NCI-H1092 treated with DMSO at 0.1 percent for 48 hours (cell line): Measurements from ENCODE around the gene CREB5.
A peak's percentile ranks its signal among the peaks of the same experiment; 100 is the strongest.

Source experiments
- DNase-seq: peaks from one replicate; lab custom pipeline; 2025; lab: John Stamatoyannopoulos, UW

The CREB5 gene

DNA sequence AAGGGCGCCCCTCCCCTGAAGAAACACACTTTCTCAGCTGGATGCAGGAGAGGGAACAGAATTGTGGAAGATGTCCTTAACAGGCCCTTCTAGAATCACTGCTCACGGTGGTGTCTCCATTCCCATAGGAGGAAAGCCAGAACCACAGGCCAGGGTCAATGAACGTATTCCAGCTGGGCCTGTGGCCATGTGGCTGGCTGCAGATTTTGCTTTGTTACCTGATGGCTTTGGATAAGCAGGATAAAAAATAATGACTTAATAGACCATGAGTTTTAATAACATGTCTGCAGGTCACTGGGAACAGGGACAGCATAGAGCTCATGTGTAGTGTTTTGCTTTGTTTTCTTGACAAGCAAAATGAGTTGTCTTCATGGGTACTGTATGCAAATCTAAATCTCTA, 335.5 kb downstream of the CREB5 start:
- no peak for DNase-seq

DNA sequence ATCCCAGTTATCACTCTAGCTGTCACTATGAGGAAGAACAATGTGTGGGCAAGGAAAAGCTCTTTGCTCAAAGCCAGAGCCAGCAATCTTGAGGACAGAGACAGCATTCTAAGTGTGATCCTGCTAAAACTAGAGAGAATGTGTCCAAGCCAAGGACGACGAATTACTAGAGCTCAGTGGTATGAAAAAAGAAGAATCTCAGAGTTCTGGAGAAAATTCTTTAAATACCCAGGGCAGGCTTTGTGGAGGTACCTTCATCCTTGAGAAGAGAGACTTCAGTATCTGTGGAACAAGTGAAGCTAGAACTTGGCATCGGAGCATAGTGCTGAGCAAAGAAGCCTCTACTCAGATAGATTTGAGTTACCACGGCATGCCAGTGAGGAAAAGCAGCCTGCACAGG, 336.0 kb downstream of the CREB5 start:
- no peak for DNase-seq

DNA sequence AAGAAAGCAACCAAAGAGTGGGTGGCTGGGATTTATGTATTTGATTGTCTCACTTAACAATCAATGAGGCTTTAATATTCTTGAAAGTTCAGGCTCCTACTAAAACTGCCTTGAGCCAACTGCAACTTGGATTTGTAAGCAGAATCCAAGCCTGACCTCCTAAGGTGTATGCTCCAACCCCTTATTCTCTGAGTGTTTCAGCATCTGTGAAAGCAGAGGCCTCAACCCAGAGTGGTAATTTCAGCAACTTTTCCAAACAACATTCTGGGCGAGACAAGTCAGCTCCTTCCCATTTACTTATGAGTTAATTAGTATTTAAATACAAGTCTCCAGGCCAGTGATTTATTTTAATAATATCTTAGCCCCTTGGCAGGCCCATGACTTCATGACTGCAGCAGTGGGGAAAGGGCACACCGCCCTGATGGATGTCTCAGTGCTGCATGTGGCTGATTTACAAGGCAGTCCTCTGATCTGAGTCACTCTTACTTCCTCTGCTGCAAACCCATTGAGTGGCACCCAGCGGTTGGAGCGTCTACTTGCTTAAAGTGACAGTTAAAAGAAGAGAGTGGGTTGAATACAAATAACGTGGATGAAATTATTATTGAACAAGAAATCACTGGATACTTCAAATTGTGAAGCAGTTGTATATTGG, 336.7 kb downstream of the CREB5 start:
- no peak for DNase-seq

DNA sequence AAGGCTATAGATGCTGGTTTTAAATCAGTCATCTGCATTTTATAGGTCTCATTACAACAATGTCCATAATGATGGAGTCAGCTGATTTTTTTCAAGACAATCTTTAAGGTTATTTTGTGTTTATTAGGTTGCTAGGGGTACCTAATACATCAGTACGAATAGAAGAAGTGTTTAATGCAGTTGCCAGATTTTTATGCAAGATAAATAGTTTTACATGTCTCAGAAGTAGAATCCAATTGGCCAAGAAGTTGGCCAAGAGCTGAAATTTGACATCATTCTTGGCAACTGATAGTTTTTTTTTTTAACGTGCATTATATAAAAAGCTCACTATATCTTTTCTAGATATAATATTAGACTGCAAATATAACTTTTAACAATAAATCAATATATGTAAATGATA, 337.3 kb downstream of the CREB5 start:
- no peak for DNase-seq

DNA sequence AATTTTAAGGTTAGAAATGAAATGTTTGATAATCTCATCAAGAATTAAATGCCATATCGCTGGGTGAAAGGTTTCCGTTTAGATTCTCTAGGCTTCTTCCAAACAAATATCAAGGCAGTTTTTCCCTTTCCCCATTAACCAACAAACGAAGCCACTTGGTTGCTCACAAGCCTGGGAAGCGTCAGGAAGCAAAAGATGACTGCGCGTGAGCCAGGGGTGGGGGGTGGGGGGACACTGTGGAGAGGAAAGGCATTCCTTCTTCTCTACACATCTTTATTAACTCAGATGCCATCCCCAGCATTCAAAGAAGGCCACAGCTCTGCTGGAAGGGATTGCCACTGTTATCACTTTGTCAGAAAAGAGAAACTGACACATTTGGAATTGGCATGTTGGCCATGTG, 338.7 kb downstream of the CREB5 start:
- DNase-seq = no peak

DNA sequence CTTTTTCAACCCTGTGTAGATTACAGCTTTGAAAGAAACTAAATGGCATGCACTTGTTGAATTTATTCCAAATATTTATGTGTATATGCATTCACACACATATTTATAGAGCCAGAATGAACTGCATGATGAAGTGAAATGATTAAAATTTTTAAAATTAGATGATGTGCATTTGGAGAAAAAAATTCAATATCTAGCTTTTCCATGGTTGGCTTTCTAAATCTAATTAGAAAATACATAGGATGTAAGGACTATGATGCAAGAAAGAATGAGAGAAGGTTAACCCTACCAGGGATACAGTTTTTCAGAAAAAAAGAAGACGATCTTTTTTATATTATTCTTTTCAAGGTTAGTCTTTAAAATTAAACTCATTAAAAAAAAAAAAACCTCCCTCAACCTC, 341.3 kb downstream of the CREB5 start:
- DNase-seq = no peak

DNA sequence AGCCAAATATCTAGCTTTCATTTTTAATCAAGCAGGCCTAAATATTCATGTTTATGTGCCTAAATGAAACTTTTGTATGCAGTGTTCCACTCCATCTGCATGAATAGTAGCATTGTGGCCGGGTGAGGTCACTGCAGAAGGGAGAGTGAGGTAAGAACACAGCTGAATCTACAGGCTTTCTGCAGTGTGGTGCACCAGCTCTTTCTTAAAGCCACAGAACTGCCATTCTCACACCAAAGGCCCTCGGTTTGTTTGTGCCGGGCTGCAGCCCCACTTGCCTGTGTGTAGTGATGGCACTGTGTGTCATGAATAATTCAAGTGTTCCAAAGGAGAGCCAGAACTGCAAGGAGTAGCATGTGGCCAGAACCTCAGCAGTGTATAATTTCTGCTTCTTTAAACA, 341.7 kb downstream of the CREB5 start:
- no peak for DNase-seq

DNA sequence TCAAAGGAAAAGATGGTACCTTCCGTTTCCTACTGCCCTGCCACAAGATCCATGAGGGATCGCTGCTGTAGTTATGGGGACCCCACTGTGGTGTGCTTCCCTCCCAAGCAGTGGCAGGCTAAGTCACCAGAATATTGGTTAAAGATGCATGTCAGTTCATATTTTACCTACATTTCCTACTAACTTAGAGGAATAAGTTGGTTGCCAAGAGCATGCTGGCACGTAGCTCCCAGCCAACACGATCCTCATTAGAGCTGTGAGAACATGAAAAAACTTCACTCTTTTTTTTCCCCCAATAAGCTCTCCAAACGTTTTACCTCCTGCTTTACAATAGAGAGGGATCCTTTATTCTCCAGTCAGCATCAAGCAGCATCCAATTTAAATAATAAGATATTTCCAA, 342.1 kb downstream of the CREB5 start:
- no peak for DNase-seq

DNA sequence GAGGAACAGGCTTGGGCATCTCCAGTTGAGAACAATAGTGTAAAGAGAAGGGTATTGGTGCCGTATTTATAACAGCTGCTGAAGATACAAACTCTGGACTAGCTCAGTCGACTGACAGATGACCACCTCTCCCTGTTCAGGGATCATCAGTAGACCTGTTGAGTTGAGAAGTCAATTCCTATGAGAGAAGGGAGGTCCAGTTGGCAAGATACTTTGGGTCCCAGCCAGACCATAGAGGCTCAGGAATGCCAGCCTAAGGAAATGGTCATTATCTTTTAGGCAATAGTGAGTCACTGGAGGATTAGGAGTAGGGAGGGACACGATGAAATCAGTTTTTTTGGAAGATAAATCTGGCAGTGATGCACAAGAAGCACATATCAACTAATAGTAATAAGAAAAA, 342.9 kb downstream of the CREB5 start:
- no peak for DNase-seq

DNA sequence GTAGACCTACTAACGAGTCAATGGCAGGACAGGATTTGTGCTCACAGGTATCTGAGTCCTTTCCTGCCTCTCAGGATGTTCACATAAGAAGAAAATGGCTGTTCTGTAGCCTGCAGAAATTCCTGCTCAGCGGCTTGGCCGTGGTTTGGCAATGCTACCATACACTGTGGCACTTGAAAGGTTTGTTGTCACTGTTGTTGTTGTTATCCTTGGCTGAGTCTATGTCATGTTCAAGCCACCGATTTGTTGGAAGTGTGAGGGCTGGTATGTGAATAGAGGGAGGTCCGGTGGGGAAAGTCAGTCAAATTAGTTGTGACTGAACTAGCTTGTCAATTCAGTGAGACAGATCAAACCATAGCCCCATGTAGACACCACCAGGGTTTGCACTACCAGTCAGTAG, 345.9 kb downstream of the CREB5 start:
- DNase-seq = no peak

DNA sequence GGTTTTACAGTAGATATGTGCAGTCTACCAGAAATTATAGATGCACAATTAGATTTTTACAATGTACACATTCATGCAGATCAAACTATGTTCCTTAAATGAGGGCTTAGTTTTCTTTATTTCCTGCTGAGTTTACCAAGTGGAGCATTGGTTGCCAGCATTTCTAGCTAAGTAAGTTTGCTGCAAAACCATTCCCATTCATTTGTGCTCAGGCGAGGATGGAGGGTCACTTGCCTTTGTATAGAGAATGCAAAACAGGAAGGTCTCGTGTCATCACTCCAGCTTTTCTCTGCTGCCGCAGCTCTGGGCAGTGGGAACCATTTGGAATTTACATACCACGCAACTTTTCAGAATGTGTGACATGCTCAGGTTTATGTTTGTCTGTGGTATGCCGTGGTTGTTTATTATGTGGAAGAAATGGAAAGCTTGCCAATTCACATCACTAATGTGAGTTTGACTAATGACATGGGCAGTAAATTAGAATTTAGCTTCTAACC, 347.2 kb downstream of the CREB5 start:
- no peak for DNase-seq

DNA sequence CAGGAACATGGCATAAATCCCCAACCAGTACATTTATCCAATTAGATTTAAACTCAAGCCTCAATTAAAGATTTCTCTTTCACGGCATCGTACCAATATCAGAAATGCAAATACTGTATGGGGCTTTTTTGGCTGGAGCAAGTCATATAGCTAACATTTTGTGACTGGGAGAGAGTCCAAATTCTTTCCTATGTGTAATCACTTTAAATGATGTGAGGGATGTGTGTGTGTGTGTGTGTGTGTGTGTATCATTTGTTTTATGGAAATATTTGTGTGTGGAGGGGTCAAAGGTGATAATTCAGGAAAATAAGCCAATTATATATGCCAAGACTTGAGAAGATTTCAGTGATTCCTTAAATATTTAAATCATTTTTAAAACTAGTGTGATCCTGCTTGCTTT, 349.2 kb downstream of the CREB5 start:
- DNase-seq = no peak

DNA sequence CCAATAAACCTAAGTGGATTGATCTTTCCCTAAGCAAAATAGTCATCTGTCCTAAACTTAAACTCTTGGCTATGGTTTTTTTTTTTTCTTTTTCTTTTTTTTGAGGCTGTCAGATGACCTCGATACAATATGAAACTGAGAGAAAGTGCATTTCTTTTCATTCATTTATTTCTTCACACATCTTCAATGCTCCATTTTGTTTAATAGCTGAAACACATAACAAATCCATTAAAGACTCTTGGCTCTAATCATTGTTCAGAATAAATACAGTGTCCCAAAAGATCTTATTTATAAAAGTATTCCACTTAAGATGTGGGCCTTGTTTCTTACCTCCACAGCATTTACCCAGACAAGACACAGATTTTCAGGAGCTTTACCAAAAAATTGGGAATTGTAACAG, 350.3 kb downstream of the CREB5 start:
- DNase-seq = no peak

DNA sequence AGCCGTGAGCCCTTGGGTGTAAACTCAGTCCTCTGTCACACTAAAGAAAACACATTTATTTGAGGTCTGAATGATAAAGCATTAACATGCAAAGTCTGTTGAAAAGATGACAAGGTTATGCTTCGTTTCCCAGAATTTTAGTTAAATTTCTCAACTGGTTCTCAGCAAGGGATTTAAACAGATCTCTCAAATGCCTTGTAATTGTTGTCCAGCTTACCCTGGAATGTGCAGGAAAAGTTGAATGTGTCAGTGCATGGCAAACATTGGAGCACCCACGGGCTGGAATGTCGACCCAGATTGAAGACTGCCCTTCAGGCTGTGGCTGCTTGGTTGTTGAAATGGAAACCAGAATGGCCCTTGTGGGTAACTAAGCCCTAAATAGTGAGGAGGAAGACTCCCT, 354.0 kb downstream of the CREB5 start:
- DNase-seq = no peak

DNA sequence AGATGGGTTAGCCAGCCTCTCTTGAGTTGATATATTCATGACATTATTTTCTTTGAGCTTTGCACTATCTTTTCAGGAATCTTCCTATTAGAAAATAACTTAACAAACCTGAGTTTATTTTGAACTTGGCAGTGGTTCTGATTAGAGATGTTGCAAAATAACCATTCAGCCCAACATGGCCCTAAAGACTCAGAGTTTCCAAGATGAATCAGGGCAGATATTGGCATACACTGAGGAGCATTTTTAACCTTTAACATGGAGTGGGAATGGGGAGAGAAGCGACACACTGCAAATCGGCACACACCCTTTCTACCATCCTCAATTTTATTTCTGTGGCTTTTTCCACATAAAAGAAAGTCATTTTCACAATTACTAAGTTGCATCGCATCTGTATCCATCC, 355.0 kb downstream of the CREB5 start:
- no peak for DNase-seq

DNA sequence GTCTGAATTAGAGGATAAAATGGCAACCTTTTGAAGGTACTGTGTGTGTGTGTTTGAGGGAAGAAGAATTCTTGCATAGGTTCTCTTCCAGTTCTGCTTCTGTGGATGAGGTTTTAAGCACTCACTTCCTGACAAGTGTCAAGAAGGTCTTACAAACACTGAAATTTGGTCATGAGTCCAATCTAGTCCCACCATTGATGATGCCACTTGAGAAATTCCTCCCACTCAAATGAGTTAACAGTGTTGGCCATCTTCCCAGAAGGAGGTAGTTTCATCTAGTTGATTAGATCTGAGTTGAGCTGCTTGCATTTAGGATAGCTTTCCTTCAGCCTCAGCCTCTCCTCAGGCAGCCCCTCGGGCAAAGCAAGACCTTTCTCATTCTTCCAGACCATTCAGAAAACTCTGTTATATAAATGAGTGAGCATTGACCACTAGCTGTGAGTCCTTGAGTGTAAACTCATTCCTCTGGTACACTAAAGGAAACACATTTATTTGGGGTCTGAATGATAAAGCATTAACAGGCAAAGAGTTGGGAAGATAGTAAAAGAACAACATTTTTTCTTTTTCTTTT, 356.3 kb downstream of the CREB5 start:
- peak; percentile 11 for DNase-seq

DNA sequence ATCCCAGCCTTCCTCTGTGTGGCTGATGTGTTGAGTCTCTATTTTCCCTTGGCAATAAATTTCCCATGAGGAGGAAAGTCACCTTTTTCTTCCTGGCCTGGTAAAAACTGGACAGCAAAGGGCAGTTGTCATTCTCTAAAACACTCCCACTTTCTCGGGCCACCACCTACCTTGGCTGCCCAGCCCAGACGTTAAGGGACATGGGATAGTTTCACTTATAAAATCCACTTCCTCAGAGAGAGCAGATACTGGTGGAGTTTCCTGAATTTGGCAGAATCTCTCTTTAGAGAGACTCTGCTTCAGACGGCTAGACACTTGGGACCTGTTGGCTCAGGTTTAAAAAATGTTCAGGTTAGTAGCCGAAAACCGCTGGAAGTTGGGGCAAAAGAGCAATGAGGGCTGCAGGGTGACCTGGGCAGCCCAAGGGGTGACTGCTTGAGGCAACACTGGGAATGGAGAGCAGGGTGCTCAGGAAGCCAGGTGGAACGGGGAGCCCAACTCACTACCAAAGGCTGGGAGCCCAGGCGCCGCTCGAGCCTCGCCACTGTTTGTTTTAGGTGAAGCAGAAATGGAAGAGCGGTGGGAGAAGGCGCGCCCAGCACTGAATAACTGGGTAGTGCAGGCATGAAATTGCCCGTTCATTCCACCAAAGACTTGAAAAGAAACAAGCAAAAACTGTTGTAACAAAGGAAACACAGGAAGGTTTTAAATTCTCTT, 359.7 kb downstream of the CREB5 start:
- no peak for DNase-seq

DNA sequence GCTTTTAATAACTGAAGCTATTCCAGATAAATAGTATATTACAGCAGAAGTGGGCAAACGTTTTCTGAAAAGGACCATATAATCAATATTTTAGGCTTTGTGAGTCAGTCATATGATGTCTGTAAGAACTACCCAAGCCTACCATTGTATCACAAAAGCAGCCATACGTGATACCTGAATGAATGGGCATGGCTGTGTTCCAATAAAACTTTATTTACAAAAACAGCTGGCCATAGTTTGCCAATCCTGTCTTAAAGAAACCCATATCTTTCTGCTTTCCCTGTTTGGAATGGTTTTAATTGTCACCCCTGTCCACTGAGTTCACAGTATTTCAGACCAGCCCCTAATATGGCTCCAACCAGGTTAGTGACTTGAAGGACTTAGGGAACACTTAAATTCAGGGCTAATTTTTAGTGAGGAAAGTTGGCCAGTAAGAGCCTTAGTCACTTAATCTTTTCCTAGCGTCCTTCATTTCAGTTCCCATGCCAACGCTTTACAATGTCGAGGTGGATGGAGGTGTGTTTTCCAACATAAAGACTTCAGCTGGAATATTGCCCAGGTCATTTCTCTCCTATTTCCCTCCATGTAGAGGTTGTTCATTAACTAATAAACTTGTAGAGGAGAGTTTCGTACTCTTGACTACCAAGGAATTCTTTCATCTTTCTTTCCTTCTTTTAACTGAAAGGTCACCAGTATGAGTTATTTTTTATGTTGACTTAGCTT, 361.3 kb downstream of the CREB5 start:
- DNase-seq = peak; percentile 85

DNA sequence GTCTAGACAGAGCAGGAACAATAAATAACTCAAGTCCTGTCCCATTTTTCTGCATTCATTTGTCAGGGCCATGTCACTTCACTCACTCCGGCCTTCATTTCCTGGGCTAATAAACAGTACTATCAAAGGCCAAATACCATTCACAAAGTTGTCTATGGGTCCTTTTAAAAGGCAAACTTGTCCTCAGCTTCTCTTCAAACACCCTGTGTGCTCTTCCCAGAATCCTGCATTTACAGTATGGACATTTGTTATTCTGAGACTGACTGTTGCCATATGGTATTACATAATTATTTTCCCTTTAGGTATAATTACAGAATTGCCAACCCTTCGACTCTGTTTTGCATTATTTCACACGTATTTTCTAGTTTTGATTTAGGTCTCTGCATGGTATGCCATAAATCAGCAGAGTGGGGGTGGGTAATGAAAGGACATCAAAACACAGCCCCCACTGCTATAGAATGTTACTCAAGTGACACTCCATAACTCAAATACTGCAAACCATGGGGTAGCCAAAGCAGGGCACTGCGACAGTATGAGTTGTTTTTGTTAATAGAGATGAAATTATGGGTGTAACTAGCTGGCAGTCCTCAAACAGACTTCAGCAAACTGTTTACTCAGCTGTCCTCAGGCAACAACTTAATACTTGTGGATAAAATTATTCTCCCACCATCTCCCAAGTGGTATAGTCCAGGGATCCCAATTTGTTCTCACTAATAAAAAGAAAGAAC, 362.1 kb downstream of the CREB5 start:
- DNase-seq = peak; percentile 97

DNA sequence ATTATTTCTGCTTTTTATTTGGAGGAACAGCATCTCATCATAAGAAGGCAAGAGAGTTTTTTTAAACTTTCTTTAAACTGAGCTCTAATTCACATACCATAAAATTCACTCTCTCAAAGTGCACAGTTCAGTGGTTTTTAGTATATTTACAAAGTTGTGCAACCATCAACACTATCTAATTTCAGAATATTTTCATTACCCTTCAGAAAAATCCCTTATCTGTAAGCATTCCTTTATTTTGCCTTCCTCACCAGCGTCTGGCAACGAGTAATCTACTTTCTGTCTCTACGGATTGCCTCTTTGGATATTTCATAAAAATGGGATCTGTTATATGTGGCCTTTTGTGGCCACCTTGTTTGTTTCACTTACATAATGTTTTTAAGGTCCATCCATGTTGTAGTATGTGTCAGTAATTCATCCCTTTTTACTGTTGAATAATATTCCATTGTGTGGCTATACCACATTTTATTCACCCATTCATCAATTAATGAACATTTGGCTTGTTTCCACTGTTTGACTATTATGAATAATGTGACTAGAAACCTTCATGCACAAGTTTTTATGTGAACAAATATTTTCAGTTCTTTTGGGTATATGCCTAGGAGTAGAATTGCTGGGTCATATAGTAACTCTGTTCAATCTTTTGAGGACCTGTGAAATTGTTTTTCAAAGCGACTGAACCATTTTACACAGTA, 364.3 kb downstream of the CREB5 start:
- no peak for DNase-seq

DNA sequence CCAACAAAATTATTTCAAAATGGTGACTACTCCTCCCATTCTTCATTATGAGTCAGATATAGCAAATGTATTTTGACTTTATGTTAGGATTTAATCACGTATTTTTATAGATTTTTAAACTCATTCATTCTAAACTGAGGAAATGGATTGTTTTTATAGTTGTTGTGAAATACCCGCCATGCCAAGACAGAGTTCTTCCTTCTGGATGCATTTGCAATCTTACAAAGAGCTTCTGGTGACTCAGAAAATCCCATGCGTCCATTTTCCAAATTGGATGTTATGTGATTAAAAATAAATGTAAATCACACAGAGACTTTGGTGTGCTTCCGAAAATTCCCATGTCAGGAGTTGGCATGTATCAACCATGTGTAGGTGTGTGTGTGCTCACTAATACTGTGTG, 366.5 kb downstream of the CREB5 start:
- DNase-seq = no peak

DNA sequence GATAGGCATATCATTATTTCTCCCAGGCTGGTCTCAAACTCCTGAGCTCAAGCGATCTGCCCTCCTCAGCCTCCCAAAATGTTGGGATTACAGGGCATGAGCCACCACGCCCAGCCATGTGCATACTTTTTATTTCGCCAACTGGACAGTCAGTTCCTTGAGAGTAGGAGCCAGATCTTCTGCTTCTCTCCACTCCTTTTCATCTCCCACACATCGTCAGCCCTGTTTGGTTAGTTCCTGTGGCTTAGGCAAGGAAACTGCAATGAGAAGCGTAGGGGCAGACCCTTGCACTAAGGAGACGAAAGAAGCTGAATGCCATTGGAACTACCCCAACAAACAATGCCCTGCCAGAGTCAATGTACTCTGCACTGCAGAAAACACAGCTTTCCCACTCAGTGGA, 367.6 kb downstream of the CREB5 start:
- DNase-seq = no peak
